Uterus (tissue), 2 donors: ENCODE data around the gene SAP30L.

Experiments
- POLR2A ChIP-seq, 2 donors: fragments of 450-650 bp; IDR thresholded peaks; one replicate each; pipeline ENCODE4 v1.6.1; 2016; ENCODE audit warnings: antibody characterized with exemption in 2 of 2, mild to moderate bottlenecking in 1 of 2, moderate library complexity in 1 of 2
- TF ChIP-seq, protein P1 (sequence below), 4 experiments: fragments of 200-600 bp in 2 of 4; fragments of 450-650 bp in 2 of 4; sonication (generic) in 2 of 4; IDR thresholded peaks; one replicate each; pipeline ENCODE4 v1.5.1; 2016 to 2019; ENCODE audit warnings: antibody characterized with exemption in 4 of 4, mild to moderate bottlenecking in 2 of 4, moderate library complexity in 1 of 4

DNA sequence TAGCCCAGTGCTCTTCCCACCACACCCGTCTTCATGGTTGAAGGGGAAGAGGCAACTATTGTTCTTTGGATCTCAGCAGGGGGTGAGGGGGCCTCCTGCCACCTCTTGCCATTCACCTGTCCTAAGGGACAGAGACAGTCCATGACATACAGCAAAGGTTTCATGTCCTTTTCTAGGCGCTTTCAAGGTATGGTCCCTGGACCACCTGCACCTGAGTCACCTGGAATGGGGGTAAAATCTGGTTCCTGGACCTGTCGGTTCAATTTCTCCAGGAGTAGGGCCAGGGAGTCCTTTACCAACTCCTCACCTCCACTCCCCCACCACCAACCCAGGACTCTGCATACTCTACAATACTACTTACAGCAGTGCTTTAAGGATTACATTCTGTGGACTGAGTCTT, 33.5 kb upstream of the SAP30L start:
- TF ChIP-seq, protein P1, sequence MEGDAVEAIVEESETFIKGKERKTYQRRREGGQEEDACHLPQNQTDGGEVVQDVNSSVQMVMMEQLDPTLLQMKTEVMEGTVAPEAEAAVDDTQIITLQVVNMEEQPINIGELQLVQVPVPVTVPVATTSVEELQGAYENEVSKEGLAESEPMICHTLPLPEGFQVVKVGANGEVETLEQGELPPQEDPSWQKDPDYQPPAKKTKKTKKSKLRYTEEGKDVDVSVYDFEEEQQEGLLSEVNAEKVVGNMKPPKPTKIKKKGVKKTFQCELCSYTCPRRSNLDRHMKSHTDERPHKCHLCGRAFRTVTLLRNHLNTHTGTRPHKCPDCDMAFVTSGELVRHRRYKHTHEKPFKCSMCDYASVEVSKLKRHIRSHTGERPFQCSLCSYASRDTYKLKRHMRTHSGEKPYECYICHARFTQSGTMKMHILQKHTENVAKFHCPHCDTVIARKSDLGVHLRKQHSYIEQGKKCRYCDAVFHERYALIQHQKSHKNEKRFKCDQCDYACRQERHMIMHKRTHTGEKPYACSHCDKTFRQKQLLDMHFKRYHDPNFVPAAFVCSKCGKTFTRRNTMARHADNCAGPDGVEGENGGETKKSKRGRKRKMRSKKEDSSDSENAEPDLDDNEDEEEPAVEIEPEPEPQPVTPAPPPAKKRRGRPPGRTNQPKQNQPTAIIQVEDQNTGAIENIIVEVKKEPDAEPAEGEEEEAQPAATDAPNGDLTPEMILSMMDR (IDR thresholded peaks at IDR 0.05) = no peak
- no peak for TF ChIP-seq POLR2A (IDR thresholded peaks at IDR 0.05)
